ENCODE data around the gene CRLF2.
"Not testable (repeated sequence)": the region's sequence is repeated elsewhere in the genome, so short reads cannot be mapped to it uniquely, and the experiment has no call there.

The CRLF2 gene

GRCh38 chrX:1202251-1202650, 10.2 kb downstream of the CRLF2 start:
- no peaks in the 10 kb centered on the region for H3K36me3 ChIP-seq
- H3K27me3 ChIP-seq (ENCODE audit: insufficient read depth, low read depth, severe bottlenecking) = peaks cover 52% of the 10 kb centered on the region
- no peak for TF ChIP-seq CTCF (IDR thresholded peaks at IDR 0.05; ENCODE audit: low read depth, low read length)
- DNase-seq = no peak
- no peak overlapping the region for H3K4me3 ChIP-seq (ENCODE audit: low read depth, low read length)
- no peak overlapping the region for H3K27ac ChIP-seq
- peaks cover 4% of the 10 kb centered on the region for H3K9me3 ChIP-seq (ENCODE audit: severe bottlenecking)

GRCh38 chrX:1196436-1196835, 16.0 kb downstream of the CRLF2 start:
- no peak for DNase-seq
- no peak overlapping the region for H3K27ac ChIP-seq
- peaks cover 46% of the 10 kb centered on the region for H3K27me3 ChIP-seq (ENCODE audit: insufficient read depth, low read depth, severe bottlenecking)
- H3K9me3 ChIP-seq (ENCODE audit: severe bottlenecking) = peaks cover 3% of the 10 kb centered on the region
- TF ChIP-seq CTCF (IDR thresholded peaks at IDR 0.05; ENCODE audit: low read depth, low read length) = no peak
- no peak overlapping the region for H3K4me3 ChIP-seq (ENCODE audit: low read depth, low read length)
- no peaks in the 10 kb centered on the region for H3K36me3 ChIP-seq

- not testable (repeated sequence) for DNase-seq; H3K4me3 ChIP-seq (ENCODE audit: low read depth, low read length); H3K36me3 ChIP-seq; H3K27ac ChIP-seq; H3K9me3 ChIP-seq (ENCODE audit: severe bottlenecking)
- H3K27me3 ChIP-seq (ENCODE audit: insufficient read depth, low read depth, severe bottlenecking) = peaks cover 65% of the 10 kb centered on the region
Measured at GRCh38 chrX:1192196-1192595, 20.3 kb downstream of the CRLF2 start.

- H3K27ac ChIP-seq = no peak overlapping the region
- no peak overlapping the region for H3K4me3 ChIP-seq (ENCODE audit: low read depth, low read length)
- H3K9me3 ChIP-seq (ENCODE audit: severe bottlenecking) = no peaks in the 10 kb centered on the region
- no peak for TF ChIP-seq CTCF (IDR thresholded peaks at IDR 0.05; ENCODE audit: low read depth, low read length)
- H3K36me3 ChIP-seq = no peaks in the 10 kb centered on the region
- no peak for DNase-seq
- H3K27me3 ChIP-seq (ENCODE audit: insufficient read depth, low read depth, severe bottlenecking) = peaks cover 71% of the 10 kb centered on the region
Measured at GRCh38 chrX:1190596-1191145, 21.8 kb downstream of the CRLF2 start.

- Histone ChIP-seq H3K4me3 (ENCODE audit: low read depth, low read length) (no peak overlapping the region), H3K9me3 (ENCODE audit: severe bottlenecking) (no peaks in the 10 kb centered on the region), H3K36me3 (no peaks in the 10 kb centered on the region), H3K27me3 (ENCODE audit: insufficient read depth, low read depth, severe bottlenecking) (peaks cover 55% of the 10 kb centered on the region), H3K27ac (no peak overlapping the region)
- DNase-seq = no peak
- no peak for TF ChIP-seq CTCF (IDR thresholded peaks at IDR 0.05; ENCODE audit: low read depth, low read length)
Measured at GRCh38 chrX:1185561-1185960, 26.9 kb downstream of the CRLF2 start.

- peaks cover 48% of the 10 kb centered on the region for H3K27me3 ChIP-seq (ENCODE audit: insufficient read depth, low read depth, severe bottlenecking)
- TF ChIP-seq CTCF (IDR thresholded peaks at IDR 0.05; ENCODE audit: low read depth, low read length) = no peak
- no peak for DNase-seq
- no peaks in the 10 kb centered on the region for H3K9me3 ChIP-seq (ENCODE audit: severe bottlenecking)
- no peak overlapping the region for H3K27ac ChIP-seq
- no peaks in the 10 kb centered on the region for H3K36me3 ChIP-seq
- no peak overlapping the region for H3K4me3 ChIP-seq (ENCODE audit: low read depth, low read length)
Measured at GRCh38 chrX:1182211-1182610, 30.2 kb downstream of the CRLF2 start.

- not testable (repeated sequence) for H3K4me3 ChIP-seq (ENCODE audit: low read depth, low read length); DNase-seq; H3K27ac ChIP-seq; H3K36me3 ChIP-seq; H3K9me3 ChIP-seq (ENCODE audit: severe bottlenecking)
- peaks cover 47% of the 10 kb centered on the region for H3K27me3 ChIP-seq (ENCODE audit: insufficient read depth, low read depth, severe bottlenecking)
Measured at GRCh38 chrX:1181661-1182060, 30.8 kb downstream of the CRLF2 start.

Data from WERI-Rb-1 (cell line).